GM23248 (cell line): ENCODE results near the gene LRRN4CL.

Experiments
- EZH2 ChIP-seq: fragments of 200-600 bp; sonication (generic); IDR thresholded peaks from 2 replicates; pipeline ENCODE4 v1.6.1; 2018; ENCODE audit warnings: antibody characterized with exemption, mild to moderate bottlenecking; ENCODE audit not compliant: insufficient read depth, poor library complexity, severe bottlenecking
- EZH2phosphoT487 ChIP-seq: fragments of 200-600 bp; sonication (generic); IDR thresholded peaks from 2 replicates; pipeline ENCODE4 v1.6.1; 2018; ENCODE audit warnings: antibody characterized with exemption, moderate library complexity, mild to moderate bottlenecking, low read depth; ENCODE audit not compliant: insufficient read depth

- TF ChIP-seq EZH2phosphoT487 (no peak), EZH2 (no peak)
These were observed 41.7 kb downstream of the LRRN4CL start for GRCh38 chr11:62647609-62648005.
